GM12878 (cell line): ENCODE measurements around the gene C1QC. TPM values are rescaled to one million over a fixed set of nuclear protein-coding genes. Genes with fewer than 3 reads are reported as not detected.

ENCODE experiments used
- ATAC-seq: fragments of 200-7000 bp; cut with Tn5 transposase; 3 replicates; pipeline ENCODE4 v1.9.1; 2020; ENCODE audit warnings: mild to moderate bottlenecking, moderate library complexity
- BruUV-seq: library from RNA; stranded (reverse); fragments of 400-500 nt; replicated peaks from 2 replicates; lab custom pipeline; 2021; lab: Mats Ljungman, UMichigan
- CTCF ChIA-PET: fragments of 300-600 bp; sonication (Branson Sonifier 250); formaldehyde crosslinking; extraction: SDS; loops from one replicate; lab custom pipeline; 2021; ENCODE audit warnings: inconsistent platforms; lab: Yijun Ruan, JAX
- POLR2A ChIA-PET: fragments of 350-600 bp; formaldehyde crosslinking; extraction: SDS; loops from one replicate; lab custom pipeline; 2021; ENCODE audit warnings: inconsistent platforms; lab: Charles Lee
- RAD21 ChIA-PET: fragments of 300-600 bp; sonication (Branson Sonifier 250); formaldehyde crosslinking; loops from one replicate; lab custom pipeline; 2023; ENCODE audit warnings: antibody characterized with exemption; ENCODE audit not compliant: unreplicated experiment; lab: Charles Lee
- SMC1A ChIA-PET: fragments of 300-600 bp; sonication (Branson Sonifier 250); formaldehyde crosslinking; loops from one replicate; lab custom pipeline; 2023; ENCODE audit not compliant: unreplicated experiment, uncharacterized antibody; lab: Charles Lee
- DNase-seq: peaks from one replicate; pipeline ENCODE4 v3.0.0-alpha.2; 2011; ENCODE audit warnings: low read depth, low spot score
- FAIRE-seq: peaks from 3 replicates; lab custom pipeline; 2011; peaks lifted over from hg19 to GRCh38; lab: Jason Lieb, UNC
- H2AFZ ChIP-seq: 2 replicates; pipeline ENCODE4 v1.6.0; 2011; ENCODE audit warnings: low read depth, low read length, control low read depth; ENCODE audit not compliant: control insufficient read depth
- H3K27ac ChIP-seq: 2 replicates; pipeline ENCODE4 v1.5.1; 2011; ENCODE audit warnings: control low read depth; ENCODE audit not compliant: control insufficient read depth, insufficient read depth
- H3K27me3 ChIP-seq, 2 experiments: replicated peaks in 1 of 2; 2 replicates each; pipeline versions ENCODE4 v1.6.0 to v1.6.1; 2011; ENCODE audit warnings: low read length in 1 of 2; ENCODE audit not compliant: control insufficient read depth in 2 of 2, insufficient read depth in 2 of 2
- H3K36me3 ChIP-seq, 2 experiments: 2 replicates each; pipeline ENCODE4 v1.5.1; 2011; ENCODE audit warnings: low read length in 1 of 2; ENCODE audit not compliant: control insufficient read depth in 2 of 2, insufficient read depth in 2 of 2
- H3K4me1 ChIP-seq: 2 replicates; pipeline ENCODE4 v1.6.1; 2011; ENCODE audit warnings: mild to moderate bottlenecking, low read length, moderate library complexity, mixed read lengths; ENCODE audit not compliant: control insufficient read depth, insufficient read depth
- H3K4me2 ChIP-seq: 2 replicates; pipeline ENCODE4 v1.6.0; 2011; ENCODE audit warnings: control low read depth; ENCODE audit not compliant: control insufficient read depth, insufficient read depth
- H3K4me3 ChIP-seq: fragments of 200-600 bp; sonication (generic); 2 replicates; pipeline ENCODE4 v1.5.1; 2016
- H3K79me2 ChIP-seq: 2 replicates; pipeline ENCODE4 v1.6.0; 2011; ENCODE audit warnings: low read length; ENCODE audit not compliant: control insufficient read depth, insufficient read depth
- H3K9ac ChIP-seq: 2 replicates; pipeline ENCODE4 v1.8.0; 2011; ENCODE audit warnings: low read length, control low read depth, mixed read lengths; ENCODE audit not compliant: control insufficient read depth, insufficient read depth
- H3K9me3 ChIP-seq: replicated peaks from 3 replicates; pipeline ENCODE4 v1.5.1; 2011; ENCODE audit warnings: mild to moderate bottlenecking, low read length; ENCODE audit not compliant: control insufficient read depth, insufficient read depth
- H4K20me1 ChIP-seq: 2 replicates; pipeline ENCODE4 v1.6.0; 2011; ENCODE audit not compliant: control insufficient read depth, insufficient read depth
- BCL11A ChIP-seq: IDR thresholded peaks from 2 replicates; pipeline ENCODE4 v1.6.1; 2011; ENCODE audit warnings: low read depth, low read length
- BCLAF1 ChIP-seq: fragments of 450-650 bp; IDR thresholded peaks from 2 replicates; pipeline ENCODE4 v1.6.1; 2017; ENCODE audit warnings: antibody characterized with exemption, mild to moderate bottlenecking, moderate library complexity
- CHD4 ChIP-seq: fragments of 200-600 bp; sonication (generic); IDR thresholded peaks from 2 replicates; pipeline ENCODE4 v1.6.1; 2016; ENCODE audit warnings: mild to moderate bottlenecking
- IRF4 ChIP-seq: IDR thresholded peaks from 2 replicates; pipeline ENCODE4 v1.6.1; 2011; ENCODE audit warnings: low read depth, low read length
- NFXL1 ChIP-seq: fragments of 450-650 bp; IDR thresholded peaks from 2 replicates; pipeline ENCODE4 v1.6.1; 2017; ENCODE audit warnings: antibody characterized with exemption, mild to moderate bottlenecking, borderline replicate concordance
- PML ChIP-seq: IDR thresholded peaks from 2 replicates; pipeline ENCODE4 v1.6.1; 2012; ENCODE audit warnings: low read length, inconsistent platforms
- YBX1 ChIP-seq: fragments of 450-650 bp; IDR thresholded peaks from 2 replicates; pipeline ENCODE4 v1.6.1; 2016; ENCODE audit warnings: antibody characterized with exemption
- YY1 ChIP-seq: IDR thresholded peaks from 2 replicates; pipeline ENCODE4 v1.6.1; 2011; ENCODE audit warnings: low read depth, mild to moderate bottlenecking, low read length
- WGBS: methylation state at CpG from one replicate; pipeline ENCODE4 v1.1.6; 2016; ENCODE audit warnings: low lambda C conversion rate; ENCODE audit not compliant: insufficient replicate concordance, insufficient coverage; ENCODE audit errors: missing lambda C conversion rate; 5-methylcytosine and 5-hydroxymethylcytosine counted together
- in situ Hi-C: fragments of 300-500 bp; cut with MboI; formaldehyde crosslinking; loops from 9 replicates; pipeline ENCODE4 v1.14.3; 2018; ENCODE audit warnings: mixed read lengths
- intact Hi-C: fragments of 100-400 bp; cut with micrococcal nuclease; formaldehyde crosslinking; loops from one replicate; pipeline ENCODE4 v1.14.2; 2022; ENCODE audit not compliant: unreplicated experiment
- polyA plus RNA-seq, 11 experiments: library from polyadenylated mRNA; depleted of rRNA in 4 of 11; unstranded in 6 of 11; stranded (reverse) in 5 of 11; fragments of >200 nt; fragmentation: Nextera tagmentation in 4 of 11; fragmentation: Illumina TruSeq in 1 of 11; extraction: Ambion mirVana in 4 of 11; extraction: Trizol in 1 of 11; gene quantifications; 1 replicate in 1 of 11; 2 replicates in 10 of 11; pipeline versions ENCODE4 v1.2.1 to v1.2.3, GENCODE V29; 2011 to 2016; ENCODE audit warnings: inconsistent platforms in 2 of 11, missing spikeins in 2 of 11, low read depth in 1 of 11
- total RNA-seq, 4 experiments: library from RNA; depleted of rRNA in 3 of 4; stranded (reverse); fragments of >200 nt in 3 of 4; fragmentation: Illumina TruSeq in 1 of 4; extraction: Trizol in 1 of 4; gene quantifications; 2 replicates each; pipeline versions ENCODE4 v1.2.1 to v1.2.3, GENCODE V29; 2013 to 2021

Gene C1QC
- total and polyA plus RNA-seq, 10 of the 15 experiments (the other 5 are each of a cell fraction or from before 2014, with no cell fraction given), result 0.74 TPM; not detected in 9

- Histone ChIP-seq H4K20me1 (no peaks in the 10 kb centered on the region; the same call in 1 of the 2 replicates), H3K4me3 (no peak overlapping the region), H3K4me2 (no peak overlapping the region), H3K36me3 (no peaks in the 10 kb centered on the region), H3K4me1 (no peaks in the 10 kb centered on the region), H3K27ac (no peak overlapping the region), H3K79me2 (no peaks in the 10 kb centered on the region), H3K9ac (no peak overlapping the region), H3K9me3 (no peaks in the 10 kb centered on the region), H2AFZ (no peak overlapping the region), H3K27me3 (peaks cover 0 to 1% of the 10 kb centered on the region in 2 experiments; a peak in 3 of 4 replicates)
- BruUV-seq, result no TSS peak
- ChIA-PET POLR2A (no interaction called here), SMC1A (no interaction called here), RAD21 (no interaction called here), CTCF (no interaction called here)
- in situ Hi-C loops, result no loop called here
- TF ChIP-seq BCL11A (no peak), PML (no peak), IRF4 (no peak), YBX1 (no peak), NFXL1 (no peak), YY1 (no peak), CHD4 (no peak), BCLAF1 (no peak)
- FAIRE-seq (no peak), ATAC-seq (no peak), DNase-seq (no peak)
- 16% methylated on average over 5 of the region's 5 CpGs for WGBS
- intact Hi-C loops, result no loop called here
Observed at GRCh38 chr1:22613572-22613918, 29.9 kb upstream of the C1QC start.
